Right lobe of liver (tissue), 4 donors: ENCODE results near the gene CCL4L2.

Source experiments
- POLR2A ChIP-seq: fragments of 450-650 bp; IDR thresholded peaks from one replicate; pipeline ENCODE4 v1.6.1; 2017; ENCODE audit warnings: antibody characterized with exemption, mild to moderate bottlenecking
- TF ChIP-seq, protein P1 (sequence below), 4 donors: fragments of 200-600 bp in 3 of 4; fragments of 450-650 bp in 1 of 4; IDR thresholded peaks; one replicate each; pipeline versions ENCODE4 v1.5.1 to v1.8.0; 2016 to 2022; ENCODE audit warnings: antibody characterized with exemption in 4 of 4, mild to moderate bottlenecking in 2 of 4
- donor health status: DM: no; HTN: no; CAD: no.
- donor health status: DM: no; HTN: no; CAD: no.
- donor health status: DM: no; HTN: yes; CAD: no.

DNA sequence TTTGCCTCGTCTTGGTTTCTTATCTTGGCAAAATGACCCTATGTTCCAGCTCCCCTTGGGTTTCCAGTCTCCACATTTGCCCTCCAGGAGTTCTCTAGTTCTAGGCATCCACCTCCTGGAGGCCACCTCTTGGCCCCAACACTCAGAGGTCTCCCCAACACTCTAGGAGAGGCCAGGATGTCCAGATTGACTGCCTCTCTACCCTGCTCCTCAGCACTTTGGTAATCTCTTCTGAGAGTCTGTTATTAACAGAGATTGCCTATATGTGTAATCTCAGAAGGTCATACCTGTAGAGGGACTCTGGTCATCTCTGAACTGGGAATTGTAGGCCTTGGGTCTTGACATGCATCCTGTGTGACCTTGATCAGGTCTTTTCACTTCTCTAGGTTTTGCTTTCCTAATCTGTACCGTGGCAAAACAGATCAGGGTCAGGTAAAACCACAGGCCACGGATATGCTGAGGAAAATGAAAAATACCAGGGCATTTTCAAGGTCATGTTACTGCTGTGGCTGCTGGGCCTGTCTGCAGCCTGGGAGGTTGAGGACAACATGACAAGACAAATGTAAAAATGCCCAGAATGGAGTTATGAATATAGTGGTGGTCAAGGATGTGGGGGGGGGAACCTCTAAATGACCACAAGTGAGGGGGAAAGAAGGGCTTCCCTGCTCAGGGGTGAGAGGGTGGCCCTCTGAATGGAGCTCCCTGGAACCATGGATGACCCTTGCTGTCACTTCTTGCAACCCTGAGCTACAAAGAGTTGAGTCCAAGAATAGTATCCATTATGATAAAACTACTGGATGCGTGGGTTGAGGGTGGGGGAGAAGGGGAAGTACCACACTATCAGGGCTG lies 5.0 kb upstream of the CCL4L2 start:
- TF ChIP-seq, protein P1, sequence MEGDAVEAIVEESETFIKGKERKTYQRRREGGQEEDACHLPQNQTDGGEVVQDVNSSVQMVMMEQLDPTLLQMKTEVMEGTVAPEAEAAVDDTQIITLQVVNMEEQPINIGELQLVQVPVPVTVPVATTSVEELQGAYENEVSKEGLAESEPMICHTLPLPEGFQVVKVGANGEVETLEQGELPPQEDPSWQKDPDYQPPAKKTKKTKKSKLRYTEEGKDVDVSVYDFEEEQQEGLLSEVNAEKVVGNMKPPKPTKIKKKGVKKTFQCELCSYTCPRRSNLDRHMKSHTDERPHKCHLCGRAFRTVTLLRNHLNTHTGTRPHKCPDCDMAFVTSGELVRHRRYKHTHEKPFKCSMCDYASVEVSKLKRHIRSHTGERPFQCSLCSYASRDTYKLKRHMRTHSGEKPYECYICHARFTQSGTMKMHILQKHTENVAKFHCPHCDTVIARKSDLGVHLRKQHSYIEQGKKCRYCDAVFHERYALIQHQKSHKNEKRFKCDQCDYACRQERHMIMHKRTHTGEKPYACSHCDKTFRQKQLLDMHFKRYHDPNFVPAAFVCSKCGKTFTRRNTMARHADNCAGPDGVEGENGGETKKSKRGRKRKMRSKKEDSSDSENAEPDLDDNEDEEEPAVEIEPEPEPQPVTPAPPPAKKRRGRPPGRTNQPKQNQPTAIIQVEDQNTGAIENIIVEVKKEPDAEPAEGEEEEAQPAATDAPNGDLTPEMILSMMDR (IDR thresholded peaks at IDR 0.05), result no peak
- no peak for TF ChIP-seq POLR2A
